ENCODE measurements around the gene DARS1. TPM values are rescaled to one million over a fixed set of nuclear protein-coding genes. Genes with fewer than 3 reads are reported as not detected.

The DARS1 gene
- total RNA-seq, 1 donor from 2014 or later: 52.3 TPM

- H3K27ac Mint-ChIP-seq (ENCODE audit: unreplicated experiment): peak within 1 kb of the TSS; percentile 90
- no peaks in the 10 kb centered on the region for H3K27me3 Mint-ChIP-seq (ENCODE audit: low read depth)
- H3K4me3 Mint-ChIP-seq (ENCODE audit: unreplicated experiment): peak within 1 kb of the TSS; percentile 90
- H3K36me3 Mint-ChIP-seq (ENCODE audit: low read depth): peaks cover 3% of the 10 kb centered on the region
- peak; percentile 99 for DNase-seq (ENCODE audit: low spot score)
- H3K4me1 Mint-ChIP-seq (ENCODE audit: low read depth): peaks cover 27% of the 10 kb centered on the region
- H3K9me3 Mint-ChIP-seq (ENCODE audit: low read depth): no peaks in the 10 kb centered on the region
- TF ChIP-seq CTCF (IDR thresholded peaks at IDR 0.05): peak; percentile 24
These were observed 109.2 kb downstream of the DARS1 start, which contains the start of gene MCM6 for GRCh38 chr2:135876066-135876711. TSS of gene MCM6 (minus strand) at chr2:135876443. CDS start at chr2:135876365, 78 bp downstream.

- no peaks in the 10 kb centered on the region for H3K9me3 Mint-ChIP-seq (ENCODE audit: low read depth)
- peaks cover 3% of the 10 kb centered on the region for H3K36me3 Mint-ChIP-seq (ENCODE audit: low read depth)
- H3K27me3 Mint-ChIP-seq (ENCODE audit: low read depth): no peaks in the 10 kb centered on the region
- no peak for DNase-seq (ENCODE audit: low spot score)
- peak overlapping the region; percentile 90 for H3K4me3 Mint-ChIP-seq (ENCODE audit: unreplicated experiment)
- peaks cover 27% of the 10 kb centered on the region for H3K4me1 Mint-ChIP-seq (ENCODE audit: low read depth)
- TF ChIP-seq CTCF (IDR thresholded peaks at IDR 0.05): peak; percentile 1
- H3K27ac Mint-ChIP-seq (ENCODE audit: unreplicated experiment): peak overlapping the region; percentile 90
These were observed 109.8 kb downstream of the DARS1 start for GRCh38 chr2:135875491-135876065.

GRCh38 chr2:135874777-135875365, 110.6 kb downstream of the DARS1 start:
- no peak for TF ChIP-seq CTCF (IDR thresholded peaks at IDR 0.05)
- H3K9me3 Mint-ChIP-seq (ENCODE audit: low read depth): no peaks in the 10 kb centered on the region
- H3K4me1 Mint-ChIP-seq (ENCODE audit: low read depth): peaks cover 27% of the 10 kb centered on the region
- peaks cover 3% of the 10 kb centered on the region for H3K36me3 Mint-ChIP-seq (ENCODE audit: low read depth)
- H3K27ac Mint-ChIP-seq (ENCODE audit: unreplicated experiment): peak overlapping the region; percentile 45
- peak overlapping the region; percentile 90 for H3K4me3 Mint-ChIP-seq (ENCODE audit: unreplicated experiment)
- H3K27me3 Mint-ChIP-seq (ENCODE audit: low read depth): no peaks in the 10 kb centered on the region
- DNase-seq (ENCODE audit: low spot score): no peak

GRCh38 chr2:135870571-135870970, 114.9 kb downstream of the DARS1 start:
- H3K36me3 Mint-ChIP-seq (ENCODE audit: low read depth): peaks cover 22% of the 10 kb centered on the region
- H3K27me3 Mint-ChIP-seq (ENCODE audit: low read depth): no peaks in the 10 kb centered on the region
- no peaks in the 10 kb centered on the region for H3K9me3 Mint-ChIP-seq (ENCODE audit: low read depth)
- no peak overlapping the region for H3K27ac Mint-ChIP-seq (ENCODE audit: unreplicated experiment)
- no peak for TF ChIP-seq CTCF (IDR thresholded peaks at IDR 0.05)
- no peak overlapping the region for H3K4me3 Mint-ChIP-seq (ENCODE audit: unreplicated experiment)
- peaks cover 19% of the 10 kb centered on the region for H3K4me1 Mint-ChIP-seq (ENCODE audit: low read depth)
- no peak for DNase-seq (ENCODE audit: low spot score)

- no peaks in the 10 kb centered on the region for H3K9me3 Mint-ChIP-seq (ENCODE audit: low read depth)
- peaks cover 38% of the 10 kb centered on the region for H3K36me3 Mint-ChIP-seq (ENCODE audit: low read depth)
- DNase-seq (ENCODE audit: low spot score): no peak
These were observed 122.2 kb downstream of the DARS1 start for GRCh38 chr2:135863233-135863632.

More at GRCh38 chr2:135863233-135863632, 122.2 kb downstream of the DARS1 start:
- Mint-ChIP-seq H3K4me3 (ENCODE audit: unreplicated experiment) (no peak overlapping the region), H3K4me1 (ENCODE audit: low read depth) (peaks cover 14% of the 10 kb centered on the region), H3K27ac (ENCODE audit: unreplicated experiment) (peak overlapping the region; percentile 46), H3K27me3 (ENCODE audit: low read depth) (no peaks in the 10 kb centered on the region)
- TF ChIP-seq CTCF (IDR thresholded peaks at IDR 0.05): no peak

Measured in chondrocyte (in vitro differentiated cells).